Measurements from ENCODE around the gene CNNM2.

CNNM2 gene

DNA sequence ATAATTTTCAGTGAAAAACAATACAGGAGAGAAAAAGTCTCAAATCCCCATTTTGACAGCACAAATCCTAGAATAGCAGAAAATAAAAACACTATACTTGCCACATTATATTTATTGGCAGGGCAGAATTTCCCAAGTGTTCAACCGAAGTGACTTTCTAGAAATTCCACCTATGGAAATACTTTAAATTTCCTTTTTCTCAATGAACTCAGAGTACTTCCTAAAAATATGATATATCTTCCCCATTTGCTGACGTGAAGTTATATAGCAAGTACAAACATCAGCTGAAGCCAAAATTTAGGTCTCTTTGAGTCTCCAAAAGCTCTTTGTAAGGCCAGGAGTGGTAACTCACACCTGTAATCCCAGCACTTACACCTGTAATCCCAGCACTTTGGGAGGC is 191.7 kb downstream of the CNNM2 start:
- intact Hi-C loops (cut with DNase I; ENCODE audit: low total_unique reads): no loop called here
- H3K9me3 ChIP-seq: no peaks in the 10 kb centered on the region
- no peaks in the 10 kb centered on the region for H3K27me3 ChIP-seq
- TF ChIP-seq, protein P1, sequence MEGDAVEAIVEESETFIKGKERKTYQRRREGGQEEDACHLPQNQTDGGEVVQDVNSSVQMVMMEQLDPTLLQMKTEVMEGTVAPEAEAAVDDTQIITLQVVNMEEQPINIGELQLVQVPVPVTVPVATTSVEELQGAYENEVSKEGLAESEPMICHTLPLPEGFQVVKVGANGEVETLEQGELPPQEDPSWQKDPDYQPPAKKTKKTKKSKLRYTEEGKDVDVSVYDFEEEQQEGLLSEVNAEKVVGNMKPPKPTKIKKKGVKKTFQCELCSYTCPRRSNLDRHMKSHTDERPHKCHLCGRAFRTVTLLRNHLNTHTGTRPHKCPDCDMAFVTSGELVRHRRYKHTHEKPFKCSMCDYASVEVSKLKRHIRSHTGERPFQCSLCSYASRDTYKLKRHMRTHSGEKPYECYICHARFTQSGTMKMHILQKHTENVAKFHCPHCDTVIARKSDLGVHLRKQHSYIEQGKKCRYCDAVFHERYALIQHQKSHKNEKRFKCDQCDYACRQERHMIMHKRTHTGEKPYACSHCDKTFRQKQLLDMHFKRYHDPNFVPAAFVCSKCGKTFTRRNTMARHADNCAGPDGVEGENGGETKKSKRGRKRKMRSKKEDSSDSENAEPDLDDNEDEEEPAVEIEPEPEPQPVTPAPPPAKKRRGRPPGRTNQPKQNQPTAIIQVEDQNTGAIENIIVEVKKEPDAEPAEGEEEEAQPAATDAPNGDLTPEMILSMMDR (IDR thresholded peaks at IDR 0.05): no peak
- peaks cover 1 to 7% (median 6%) of the 10 kb centered on the region in 3 donors for H3K36me3 ChIP-seq
- H3K27ac ChIP-seq: peak overlapping the region; percentile 70 to 76
- DNase-seq: no peak
- H3K4me1 ChIP-seq: peaks cover 0 to 87% (median 33%) of the 10 kb centered on the region in 4 donors
- no peak overlapping the region for H3K4me3 ChIP-seq

- no peak for DNase-seq
- peaks cover 0 to 89% (median 36%) of the 10 kb centered on the region in 4 donors for H3K4me1 ChIP-seq
- intact Hi-C loops (cut with DNase I; ENCODE audit: low total_unique reads): no loop called here
Measured at GRCh38 chr10:103110407-103110806, 192.3 kb downstream of the CNNM2 start.

DNA sequence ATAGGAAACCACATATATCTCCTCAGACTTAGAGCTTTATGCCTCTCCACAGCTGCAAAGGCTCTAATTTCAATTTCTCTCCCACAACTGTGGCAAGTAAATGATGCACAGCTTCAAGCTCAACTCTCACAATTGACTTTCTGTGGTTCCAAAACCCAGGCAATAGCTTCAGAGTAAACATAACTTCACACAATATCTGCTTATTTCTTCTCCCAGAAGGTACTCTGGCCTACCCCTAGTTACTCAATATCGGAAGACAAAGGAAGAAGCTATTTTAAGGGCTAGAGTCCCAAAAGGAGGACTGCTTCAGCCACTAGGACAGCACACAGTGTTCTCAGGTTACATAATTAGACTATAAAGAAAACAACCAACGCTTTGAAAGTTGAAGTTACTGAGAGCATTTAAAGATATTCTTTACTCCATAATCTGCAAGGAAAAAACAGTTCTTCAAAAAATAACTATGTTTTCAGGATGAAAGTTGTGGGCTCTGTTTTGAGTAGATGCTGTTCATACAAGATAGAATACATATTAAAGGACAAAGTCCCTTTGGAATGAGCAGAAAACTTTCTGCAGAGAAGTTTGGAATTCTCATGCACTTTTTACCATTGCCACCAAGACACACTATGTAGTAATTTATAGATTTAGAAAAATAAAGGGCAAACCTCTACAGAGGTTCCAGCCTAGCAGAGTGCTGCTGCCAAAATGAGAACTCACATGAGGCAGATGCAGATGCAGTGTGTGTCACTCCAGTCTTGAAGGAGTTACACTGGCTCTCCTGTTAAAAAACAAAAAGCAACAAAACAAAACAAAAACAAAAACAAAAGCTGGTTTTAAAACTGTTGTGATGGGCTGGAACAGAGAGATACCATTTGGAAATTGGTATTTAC is 193.2 kb downstream of the CNNM2 start:
- Histone ChIP-seq H3K36me3 (peaks cover 0 to 11% (median 0%) of the 10 kb centered on the region in 3 donors), H3K27me3 (no peaks in the 10 kb centered on the region), H3K9me3 (no peaks in the 10 kb centered on the region), H3K4me3 (peak overlapping the region in 1 of 2 donors; percentile 8), H3K27ac (peak overlapping the region; percentile 70 to 76), H3K4me1 (peaks cover 0 to 92% (median 36%) of the 10 kb centered on the region in 4 donors)
- TF ChIP-seq, protein P1 (IDR thresholded peaks at IDR 0.05): no peak
- intact Hi-C loops (cut with DNase I; ENCODE audit: low total_unique reads): no loop called here
- no peak for DNase-seq

More at GRCh38 chr10:103110407-103110806, 192.3 kb downstream of the CNNM2 start:
- H3K36me3 ChIP-seq: peaks cover 0 to 11% (median 3%) of the 10 kb centered on the region in 3 donors
- TF ChIP-seq, protein P1 (IDR thresholded peaks at IDR 0.05): no peak
- peak overlapping the region; percentile 70 to 76 for H3K27ac ChIP-seq
- no peaks in the 10 kb centered on the region for H3K9me3 ChIP-seq
- H3K27me3 ChIP-seq: no peaks in the 10 kb centered on the region
- H3K4me3 ChIP-seq: no peak overlapping the region

GRCh38 chr10:103111918-103112877 is 194.1 kb downstream of the CNNM2 start:
- intact Hi-C loops (cut with DNase I; ENCODE audit: low total_unique reads): no loop called here
- DNase-seq: no peak
- Histone ChIP-seq H3K27ac (peak overlapping the region; percentile 70 to 76), H3K27me3 (no peaks in the 10 kb centered on the region), H3K9me3 (no peaks in the 10 kb centered on the region), H3K4me1 (peaks cover 0 to 92% (median 38%) of the 10 kb centered on the region in 4 donors), H3K36me3 (peaks cover 0 to 11% (median 0%) of the 10 kb centered on the region in 3 donors), H3K4me3 (no peak overlapping the region)
- TF ChIP-seq, protein P1 (IDR thresholded peaks at IDR 0.05): no peak

GRCh38 chr10:103114876-103115275 is 196.8 kb downstream of the CNNM2 start:
- no peak overlapping the region for H3K4me3 ChIP-seq
- H3K27me3 ChIP-seq: no peaks in the 10 kb centered on the region
- peaks cover 0 to 4% (median 0%) of the 10 kb centered on the region in 3 donors for H3K36me3 ChIP-seq
- H3K4me1 ChIP-seq: peaks cover 0 to 90% (median 40%) of the 10 kb centered on the region in 4 donors
- intact Hi-C loops (cut with DNase I; ENCODE audit: low total_unique reads): no loop called here
- no peak for DNase-seq
- TF ChIP-seq, protein P1 (IDR thresholded peaks at IDR 0.05): no peak
- H3K27ac ChIP-seq: peak overlapping the region in 1 of 2 donors; percentile 4
- no peaks in the 10 kb centered on the region for H3K9me3 ChIP-seq
